Measurements from ENCODE around the gene FAM20C.

DNA sequence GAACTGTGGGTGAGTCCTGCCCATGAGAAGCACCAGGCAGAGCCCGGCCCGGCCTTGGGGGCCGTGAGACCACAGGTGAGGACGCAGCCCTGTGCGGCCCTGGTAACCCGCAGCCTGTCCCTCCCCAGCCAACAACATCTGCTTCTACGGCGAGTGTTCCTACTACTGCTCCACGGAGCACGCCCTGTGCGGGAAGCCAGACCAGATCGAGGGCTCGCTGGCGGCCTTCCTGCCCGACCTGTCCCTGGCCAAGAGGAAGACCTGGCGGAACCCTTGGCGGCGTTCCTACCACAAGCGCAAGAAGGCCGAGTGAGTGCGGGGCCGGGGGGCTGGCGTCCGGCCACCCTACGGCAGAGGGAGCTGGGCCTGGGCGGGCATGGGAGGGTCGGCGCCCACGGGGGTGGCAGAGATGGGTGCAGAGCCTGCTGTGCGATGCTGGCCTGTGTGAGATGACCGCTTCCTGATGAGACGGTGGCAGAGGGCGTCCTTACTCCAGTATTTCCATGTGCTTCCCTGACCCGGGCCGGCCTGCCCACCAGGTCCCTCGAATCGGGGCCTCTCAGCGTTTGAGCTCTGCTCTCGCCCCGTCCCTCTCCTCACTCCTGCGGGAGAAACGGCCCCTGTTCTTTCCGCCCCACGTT is 63.5 kb downstream of the FAM20C start:
- no peak for TF ChIP-seq CTCF (conservative IDR thresholded peaks at IDR 0.05; ENCODE audit: low read length)
- TF ChIP-seq EZH2phosphoT487 (IDR thresholded peaks at IDR 0.05; ENCODE audit: borderline replicate concordance, low read depth, low read length) = no peak
